ENCODE data around the gene NT5C1A.

NT5C1A gene

GRCh38 chr1:39696448-39696847, 24.5 kb upstream of the NT5C1A start:
- no peak for TF ChIP-seq CTCF (conservative IDR thresholded peaks at IDR 0.05; ENCODE audit: low read length)
- DNase-seq (ENCODE audit: low read depth), result no peak
- no peak overlapping the region for H3K4me3 ChIP-seq (ENCODE audit: low read length)

DNA sequence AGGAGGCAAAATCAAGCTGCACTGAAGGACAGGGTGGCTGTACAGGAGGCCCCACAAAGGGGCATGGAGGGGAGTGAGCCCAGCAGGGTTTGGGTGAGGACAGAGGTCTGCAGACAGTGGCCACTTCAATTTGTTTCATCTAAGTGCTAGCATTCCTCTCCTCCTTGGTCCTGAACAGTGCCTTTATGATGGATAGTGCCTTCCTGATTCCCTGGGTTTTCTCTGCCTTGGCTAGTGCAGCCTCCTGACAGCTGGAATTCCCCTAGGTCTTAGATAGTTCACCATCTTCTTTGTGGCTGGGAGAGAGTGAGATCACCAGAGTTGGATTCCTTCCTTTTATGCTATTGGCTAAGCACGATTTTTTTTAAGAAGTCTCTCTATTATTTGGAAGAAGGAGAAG, 23.1 kb upstream of the NT5C1A start:
- no peak overlapping the region for H3K4me3 ChIP-seq (ENCODE audit: low read length)
- DNase-seq (ENCODE audit: low read depth), result no peak
- TF ChIP-seq CTCF (conservative IDR thresholded peaks at IDR 0.05; ENCODE audit: low read length), result no peak

DNA sequence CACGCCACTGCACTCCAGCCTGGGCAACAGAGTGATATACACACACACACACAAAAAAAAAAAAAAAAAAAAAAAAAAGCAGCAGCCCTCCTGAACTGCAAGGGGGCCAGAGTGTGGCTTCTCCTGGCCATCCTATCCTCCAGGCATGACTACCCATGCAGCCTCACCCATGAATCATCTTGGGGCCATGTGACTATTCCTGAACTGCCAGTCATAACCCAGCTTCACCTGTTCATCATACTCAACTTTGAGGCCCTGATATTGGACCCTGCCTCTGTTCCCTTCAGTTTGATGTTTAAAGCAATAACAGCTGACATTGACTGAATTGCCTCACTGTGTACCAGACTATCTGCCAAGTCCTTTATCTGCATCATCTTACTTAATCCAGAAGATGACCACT, 22.1 kb upstream of the NT5C1A start:
- no peak overlapping the region for H3K4me3 ChIP-seq (ENCODE audit: low read length)
- TF ChIP-seq CTCF (conservative IDR thresholded peaks at IDR 0.05; ENCODE audit: low read length), result no peak
- DNase-seq (ENCODE audit: low read depth), result no peak

GRCh38 chr1:39692152-39693074, 20.5 kb upstream of the NT5C1A start:
- H3K4me3 ChIP-seq (ENCODE audit: low read length), result no peak overlapping the region
- TF ChIP-seq CTCF (conservative IDR thresholded peaks at IDR 0.05; ENCODE audit: low read length), result no peak
- DNase-seq (ENCODE audit: low read depth), result no peak

- no peak for TF ChIP-seq CTCF (conservative IDR thresholded peaks at IDR 0.05; ENCODE audit: low read length)
- H3K4me3 ChIP-seq (ENCODE audit: low read length), result no peak within 1 kb of the TSS; the same call in 1 of the 2 replicates
- DNase-seq (ENCODE audit: low read depth), result peak; percentile 47
Measured at GRCh38 chr1:39691383-39692151, 19.7 kb upstream of the NT5C1A start, which contains the start of gene HPCAL4. Gene HPCAL4 (minus strand): TSS chr1:39691433. CDS start chr1:39684603, 6,830 bp downstream.

DNA sequence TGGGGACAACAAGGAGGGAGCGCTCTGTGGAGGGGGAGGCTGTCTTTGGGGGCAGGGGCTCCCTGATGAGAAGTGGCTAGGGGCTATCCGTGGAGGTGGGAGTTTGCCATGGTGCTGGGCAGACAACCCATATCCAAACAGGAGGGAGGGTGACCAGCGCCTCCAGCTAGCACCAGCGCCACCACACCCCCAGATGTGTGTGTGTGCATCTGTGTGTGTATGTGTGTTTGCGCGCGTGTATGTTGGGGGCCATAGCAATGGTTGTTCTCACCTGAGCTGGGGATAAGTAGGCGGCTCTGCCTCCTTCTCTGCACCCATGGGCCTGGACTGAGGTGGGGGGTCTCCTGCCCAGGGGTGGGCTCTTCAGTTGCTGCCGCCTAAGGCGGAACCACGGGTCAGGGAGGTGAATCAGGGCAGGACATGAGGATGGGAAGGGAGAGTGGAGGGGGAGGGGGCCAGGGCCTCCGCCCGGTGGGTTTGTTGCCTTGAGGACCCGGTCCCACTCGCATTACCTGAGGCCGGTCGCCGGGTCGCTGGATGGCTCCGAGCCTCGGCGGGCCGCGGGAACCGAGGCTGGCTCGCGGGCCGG, 19.0 kb upstream of the NT5C1A start:
- TF ChIP-seq CTCF (conservative IDR thresholded peaks at IDR 0.05; ENCODE audit: low read length), result no peak
- H3K4me3 ChIP-seq (ENCODE audit: low read length), result no peak overlapping the region
- DNase-seq (ENCODE audit: low read depth), result no peak
